ENCODE data around the gene MTR. TPM values are rescaled to one million over a fixed set of nuclear protein-coding genes. Genes with fewer than 3 reads are reported as not detected.

MTR gene
- total RNA-seq, 2 donors from 2014 or later = 31.3 to 39.8 TPM

GRCh38 chr1:236751385-236751784, 43.7 kb upstream of the MTR start:
- H3K9me3 ChIP-seq = no peaks in the 10 kb centered on the region
- H3K4me1 ChIP-seq (ENCODE audit: control insufficient read depth in 1 of 2, low read depth in 2 of 2) = no peaks in the 10 kb centered on the region
- peaks cover 37% of the 10 kb centered on the region for H3K36me3 ChIP-seq
- no peak for DNase-seq (ENCODE audit: low spot score)
- H3K4me3 ChIP-seq = no peak overlapping the region
- no peaks in the 10 kb centered on the region for H3K27me3 ChIP-seq (replicated peaks; ENCODE audit: insufficient read depth)
- TF ChIP-seq, protein P1, sequence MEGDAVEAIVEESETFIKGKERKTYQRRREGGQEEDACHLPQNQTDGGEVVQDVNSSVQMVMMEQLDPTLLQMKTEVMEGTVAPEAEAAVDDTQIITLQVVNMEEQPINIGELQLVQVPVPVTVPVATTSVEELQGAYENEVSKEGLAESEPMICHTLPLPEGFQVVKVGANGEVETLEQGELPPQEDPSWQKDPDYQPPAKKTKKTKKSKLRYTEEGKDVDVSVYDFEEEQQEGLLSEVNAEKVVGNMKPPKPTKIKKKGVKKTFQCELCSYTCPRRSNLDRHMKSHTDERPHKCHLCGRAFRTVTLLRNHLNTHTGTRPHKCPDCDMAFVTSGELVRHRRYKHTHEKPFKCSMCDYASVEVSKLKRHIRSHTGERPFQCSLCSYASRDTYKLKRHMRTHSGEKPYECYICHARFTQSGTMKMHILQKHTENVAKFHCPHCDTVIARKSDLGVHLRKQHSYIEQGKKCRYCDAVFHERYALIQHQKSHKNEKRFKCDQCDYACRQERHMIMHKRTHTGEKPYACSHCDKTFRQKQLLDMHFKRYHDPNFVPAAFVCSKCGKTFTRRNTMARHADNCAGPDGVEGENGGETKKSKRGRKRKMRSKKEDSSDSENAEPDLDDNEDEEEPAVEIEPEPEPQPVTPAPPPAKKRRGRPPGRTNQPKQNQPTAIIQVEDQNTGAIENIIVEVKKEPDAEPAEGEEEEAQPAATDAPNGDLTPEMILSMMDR (IDR thresholded peaks at IDR 0.05) = no peak
- ATAC-seq (ENCODE audit: insufficient number of reproducible peaks, low FRiP score, low read depth) = no peak
- H3K27ac ChIP-seq = no peak overlapping the region

- ATAC-seq (ENCODE audit: insufficient number of reproducible peaks, low FRiP score, low read depth) = no peak
- H3K27ac ChIP-seq = no peak overlapping the region
- no peaks in the 10 kb centered on the region for H3K9me3 ChIP-seq
- no peaks in the 10 kb centered on the region for H3K27me3 ChIP-seq (replicated peaks; ENCODE audit: insufficient read depth)
- no peaks in the 10 kb centered on the region for H3K4me1 ChIP-seq (ENCODE audit: control insufficient read depth in 1 of 2, low read depth in 2 of 2)
- TF ChIP-seq, protein P1 (IDR thresholded peaks at IDR 0.05) = no peak
- peaks cover 37% of the 10 kb centered on the region for H3K36me3 ChIP-seq
- H3K4me3 ChIP-seq = no peak overlapping the region
- DNase-seq (ENCODE audit: low spot score) = no peak
Observed at GRCh38 chr1:236751935-236752334, 43.2 kb upstream of the MTR start.

- ATAC-seq (ENCODE audit: insufficient number of reproducible peaks, low FRiP score, low read depth) (no peak), DNase-seq (ENCODE audit: low spot score) (no peak)
- no peaks in the 10 kb centered on the region for H3K27me3 ChIP-seq (replicated peaks; ENCODE audit: insufficient read depth)
- TF ChIP-seq, protein P1 (IDR thresholded peaks at IDR 0.05) = no peak
- H3K36me3 ChIP-seq = peaks cover 38% of the 10 kb centered on the region
- H3K27ac ChIP-seq = no peak overlapping the region
- no peaks in the 10 kb centered on the region for H3K4me1 ChIP-seq (ENCODE audit: control insufficient read depth in 1 of 2, low read depth in 2 of 2)
- H3K9me3 ChIP-seq = no peaks in the 10 kb centered on the region
- no peak overlapping the region for H3K4me3 ChIP-seq
Observed at GRCh38 chr1:236753516-236753915, 41.6 kb upstream of the MTR start.

DNA sequence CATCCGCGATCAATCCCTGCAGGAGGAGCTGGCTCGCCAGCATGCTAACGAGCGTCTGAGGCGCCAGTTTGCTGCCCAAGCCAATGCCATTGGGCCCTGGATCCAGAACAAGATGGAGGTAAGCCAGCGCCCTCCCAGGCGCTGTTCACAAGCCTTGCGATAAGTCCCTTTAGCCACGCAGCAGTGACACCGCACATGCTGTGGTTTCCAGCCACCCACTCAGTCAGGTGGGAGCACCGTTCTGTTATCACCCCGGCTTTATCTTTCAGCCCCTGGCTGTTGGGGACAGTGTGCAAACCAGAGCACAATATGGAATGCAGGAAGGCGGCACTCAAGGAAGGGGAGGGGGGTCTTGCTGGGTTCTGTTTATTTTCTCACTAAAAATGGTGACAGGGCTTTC, 41.1 kb upstream of the MTR start:
- Histone ChIP-seq H3K4me3 (no peak overlapping the region), H3K27ac (no peak overlapping the region), H3K4me1 (ENCODE audit: control insufficient read depth in 1 of 2, low read depth in 2 of 2) (no peaks in the 10 kb centered on the region), H3K27me3 (replicated peaks; ENCODE audit: insufficient read depth) (no peaks in the 10 kb centered on the region), H3K9me3 (no peaks in the 10 kb centered on the region), H3K36me3 (peaks cover 39% of the 10 kb centered on the region)
- TF ChIP-seq, protein P1 (IDR thresholded peaks at IDR 0.05) = no peak
- DNase-seq (ENCODE audit: low spot score) (no peak), ATAC-seq (ENCODE audit: insufficient number of reproducible peaks, low FRiP score, low read depth) (no peak)

DNA sequence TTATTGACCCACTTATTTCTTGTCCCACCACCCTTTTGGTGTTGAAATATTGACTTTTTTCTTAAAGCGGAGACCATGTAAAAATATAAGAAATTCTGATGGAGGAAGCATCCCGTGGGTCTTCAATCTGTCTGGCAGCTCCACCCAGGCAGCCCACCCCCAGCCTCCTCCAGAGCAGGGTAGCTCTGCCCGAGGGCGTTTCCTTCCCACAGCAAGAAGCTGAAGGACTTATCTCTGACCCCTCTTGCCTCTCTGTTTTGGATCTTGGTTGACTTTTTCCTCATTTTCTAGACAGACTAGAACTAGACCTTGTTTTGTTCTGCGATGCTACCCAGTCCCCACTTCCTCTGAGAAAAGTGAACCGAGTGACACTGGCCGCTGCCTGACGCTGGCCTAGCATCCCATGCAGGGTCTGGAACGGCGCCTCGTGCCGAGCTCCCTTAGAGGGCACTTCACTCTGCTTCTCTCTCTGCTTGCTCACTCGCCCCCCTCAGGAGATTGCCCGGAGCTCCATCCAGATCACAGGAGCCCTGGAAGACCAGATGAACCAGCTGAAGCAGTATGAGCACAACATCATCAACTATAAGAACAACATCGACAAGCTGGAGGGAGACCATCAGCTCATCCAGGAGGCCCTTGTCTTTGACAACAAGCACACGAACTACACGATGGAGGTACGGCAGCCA, 40.4 kb upstream of the MTR start:
- Histone ChIP-seq H3K9me3 (no peaks in the 10 kb centered on the region), H3K4me1 (ENCODE audit: control insufficient read depth in 1 of 2, low read depth in 2 of 2) (no peaks in the 10 kb centered on the region), H3K27ac (no peak overlapping the region), H3K36me3 (peaks cover 33% of the 10 kb centered on the region), H3K27me3 (replicated peaks; ENCODE audit: insufficient read depth) (no peaks in the 10 kb centered on the region), H3K4me3 (no peak overlapping the region)
- DNase-seq (ENCODE audit: low spot score) (no peak), ATAC-seq (ENCODE audit: insufficient number of reproducible peaks, low FRiP score, low read depth) (no peak)
- TF ChIP-seq, protein P1 (IDR thresholded peaks at IDR 0.05) = no peak

Data from thoracic aorta (tissue), 2 donors.